Activated CD8-positive, alpha-beta T cell treated with anti-CD3 and anti-CD28 coated beads for 36 hours (primary cell): ENCODE measurements around the gene APRT. TPM values are rescaled to one million over a fixed set of nuclear protein-coding genes. Genes with fewer than 3 reads are reported as not detected.

Source experiments
- ATAC-seq: fragments of 200-7000 bp; cut with Tn5 transposase; one replicate; pipeline ENCODE4 v1.10.0; 2021; ENCODE audit warnings: mild to moderate bottlenecking, moderate library complexity
- CTCF ChIA-PET: fragments of 350-600 bp; sonication (Branson Sonifier 250); formaldehyde crosslinking; loops from one replicate; lab custom pipeline; 2021; ENCODE audit warnings: antibody characterized with exemption; lab: Charles Lee
- POLR2A ChIA-PET: fragments of 350-600 bp; sonication (Branson Sonifier 250); formaldehyde crosslinking; loops from one replicate; lab custom pipeline; 2021; ENCODE audit warnings: antibody characterized with exemption; lab: Charles Lee
- DNase-seq: peaks from one replicate; pipeline ENCODE4 v3.0.0-alpha.2; 2020
- H3K27ac Mint-ChIP-seq: one replicate; pipeline ENCODE4 v1.8.0; 2021; ENCODE audit warnings: mild to moderate bottlenecking, mixed read lengths
- H3K27me3 Mint-ChIP-seq: one replicate; pipeline ENCODE4 v1.8.0; 2021; ENCODE audit warnings: mixed read lengths
- H3K36me3 Mint-ChIP-seq: one replicate; pipeline ENCODE4 v1.8.0; 2021; ENCODE audit warnings: low read depth, mixed read lengths
- H3K4me1 Mint-ChIP-seq: one replicate; pipeline ENCODE4 v1.8.0; 2021; ENCODE audit warnings: low read depth, mixed read lengths
- H3K4me3 Mint-ChIP-seq: one replicate; pipeline ENCODE4 v1.8.0; 2021; ENCODE audit warnings: mild to moderate bottlenecking, moderate library complexity, mixed read lengths
- H3K9me3 Mint-ChIP-seq: one replicate; pipeline ENCODE4 v1.8.0; 2021; ENCODE audit warnings: mixed read lengths
- CTCF ChIP-seq: fragments of 200-600 bp; IDR thresholded peaks from one replicate; pipeline ENCODE4 v1.8.0; 2022; ENCODE audit warnings: antibody characterized with exemption, mild to moderate bottlenecking
- intact Hi-C: fragments of 100-400 bp; cut with micrococcal nuclease; formaldehyde crosslinking; loops from one replicate; pipeline ENCODE4 v1.10.0; 2022
- total RNA-seq, 2 experiments: library from RNA; stranded (reverse); gene quantifications; one replicate each; pipeline ENCODE4 v1.2.3, GENCODE V29; 2021

The APRT gene
- total RNA-seq, 2 experiments from 2014 or later: 236 to 240 TPM

GRCh38 chr16:88816736-88817535, 5.2 kb upstream of the APRT start:
- DNase-seq: no peak
- ChIA-PET POLR2A (interaction anchor here (1.1 kb wide), 1 partner anchor 41 kb away, joined by 3 read pairs; no protein-coding TSS in a partner anchor), CTCF (interaction anchor here (0.8 to 6.1 kb wide), 2 partner anchors 40 to 41 kb away, joined by 4 to 66 read pairs; partner anchors contain the start of genes GALNS and TRAPPC2L)
- no peak for ATAC-seq
- TF ChIP-seq CTCF: no peak
- Mint-ChIP-seq H3K27me3 (no peaks in the 10 kb centered on the region), H3K4me3 (no peak overlapping the region), H3K27ac (no peak overlapping the region), H3K36me3 (no peaks in the 10 kb centered on the region), H3K9me3 (no peaks in the 10 kb centered on the region), H3K4me1 (peaks cover 3% of the 10 kb centered on the region)
- intact Hi-C loops: no loop called here

DNA sequence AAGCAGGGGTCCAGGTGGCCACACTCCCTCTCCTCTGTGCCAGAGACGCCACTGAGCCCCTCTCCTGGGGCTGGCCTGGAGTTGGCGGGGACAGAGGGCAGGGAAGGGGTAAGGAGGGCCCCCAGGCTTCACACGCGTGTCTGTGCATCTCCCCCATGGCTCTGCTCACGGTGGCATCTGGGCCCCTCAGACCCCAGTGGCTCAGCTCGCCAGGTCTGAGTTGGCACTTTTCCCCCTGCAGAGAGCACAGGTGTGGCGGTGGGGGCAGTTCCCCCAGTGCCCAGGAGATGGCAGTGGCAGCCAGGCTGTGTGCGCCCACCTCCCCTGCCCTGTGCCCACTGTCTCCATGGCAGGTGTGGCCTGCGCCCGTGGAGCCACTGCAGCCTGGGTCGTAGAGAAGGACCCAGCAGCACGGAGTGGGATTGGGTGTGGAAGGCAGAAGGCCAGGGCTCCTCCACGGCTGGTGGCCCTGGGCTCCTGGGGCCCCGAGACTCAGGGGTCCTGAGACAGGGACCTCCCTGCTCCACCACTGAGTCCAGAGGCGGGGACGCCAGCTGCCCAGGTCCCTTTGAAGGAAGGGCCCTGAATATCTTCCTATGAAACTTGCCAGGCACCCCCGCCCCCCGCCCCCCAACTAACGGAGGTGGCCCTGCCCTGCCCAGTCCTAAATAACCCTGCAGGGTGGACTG, 4.3 kb upstream of the APRT start:
- peak; percentile 90 for TF ChIP-seq CTCF
- no peak overlapping the region for H3K27ac Mint-ChIP-seq
- ChIA-PET CTCF (interaction anchor here (0.7 to 6.1 kb wide), 5 partner anchors 11 to 351 kb away, joined by 3 to 66 read pairs (median 3); partner anchors contain the start of genes GALNS and TRAPPC2L), POLR2A (no interaction called here)
- peaks cover 4% of the 10 kb centered on the region for H3K4me1 Mint-ChIP-seq
- H3K4me3 Mint-ChIP-seq: no peak overlapping the region
- DNase-seq (peak; percentile 72), ATAC-seq (peak; percentile 32)
- no peaks in the 10 kb centered on the region for H3K9me3 Mint-ChIP-seq
- peaks cover under 1% of the 10 kb centered on the region for H3K36me3 Mint-ChIP-seq
- intact Hi-C loops: no loop called here
- no peaks in the 10 kb centered on the region for H3K27me3 Mint-ChIP-seq

DNA sequence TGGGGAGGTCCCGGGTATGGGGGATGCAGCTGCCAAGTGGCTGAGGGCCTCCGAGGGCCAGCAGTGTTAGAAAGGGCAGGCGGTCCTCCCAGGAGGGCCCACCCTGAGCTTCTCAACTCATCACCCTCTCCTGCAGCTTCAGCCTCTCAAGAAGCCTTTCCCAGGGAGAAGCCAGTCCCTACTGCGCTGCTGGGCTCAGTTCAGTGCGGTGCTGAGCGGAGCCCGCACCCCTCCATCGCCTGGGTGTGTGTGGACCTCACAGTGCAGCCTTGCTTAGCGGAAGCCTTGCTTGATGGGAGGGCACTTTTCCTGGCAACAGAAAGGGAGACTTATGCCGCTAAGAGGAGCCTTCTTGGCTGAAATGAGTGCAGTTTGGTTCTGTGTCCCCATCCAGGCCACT, 3.5 kb upstream of the APRT start:
- no peak for ATAC-seq
- ChIA-PET CTCF (interaction anchor here (0.7 to 6.1 kb wide), 6 partner anchors 12 to 401 kb away, joined by 3 to 66 read pairs (median 3); partner anchors contain the start of genes GALNS and TRAPPC2L), POLR2A (interaction anchor here (0.9 kb wide), 1 partner anchor 12 kb away, joined by 3 read pairs; no protein-coding TSS in a partner anchor)
- H3K4me3 Mint-ChIP-seq: no peak overlapping the region
- no peak for DNase-seq
- H3K36me3 Mint-ChIP-seq: peaks cover 9% of the 10 kb centered on the region
- H3K9me3 Mint-ChIP-seq: no peaks in the 10 kb centered on the region
- intact Hi-C loops: no loop called here
- peaks cover 4% of the 10 kb centered on the region for H3K4me1 Mint-ChIP-seq
- no peak for TF ChIP-seq CTCF
- H3K27me3 Mint-ChIP-seq: no peaks in the 10 kb centered on the region
- H3K27ac Mint-ChIP-seq: no peak overlapping the region

DNA sequence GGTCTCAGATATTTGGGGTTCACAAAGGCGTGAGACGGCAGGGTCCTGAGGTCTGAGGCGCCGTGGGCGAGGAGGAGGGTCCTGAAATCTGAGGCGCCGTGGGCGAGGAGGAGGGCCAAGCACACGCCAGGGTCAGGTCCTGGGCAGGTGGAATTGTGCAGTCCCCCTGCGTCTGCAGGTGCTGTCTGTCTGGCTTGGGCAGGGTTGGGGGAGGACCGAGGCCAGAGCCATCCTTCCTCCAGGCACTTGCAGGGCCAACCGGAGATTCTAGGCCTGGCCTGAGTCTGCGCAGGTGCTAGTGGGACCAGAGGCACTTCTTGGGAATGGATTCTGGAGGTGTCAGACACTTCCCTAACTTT, 2.4 kb upstream of the APRT start:
- peaks cover 12% of the 10 kb centered on the region for H3K4me1 Mint-ChIP-seq
- ATAC-seq: no peak
- POLR2A ChIA-PET: interaction anchor here (3.4 to 7.3 kb wide), 2 partner anchors 11 to 32 kb away, joined by 19 to 81 read pairs; partner anchors contain the start of genes CDT1 and PIEZO1
- H3K9me3 Mint-ChIP-seq: no peaks in the 10 kb centered on the region
- CTCF ChIA-PET: interaction anchor here (2.0 to 6.1 kb wide), 2 partner anchors 44 to 402 kb away, joined by 5 to 66 read pairs; partner anchors contain the start of genes GALNS and TRAPPC2L
- DNase-seq: no peak
- no peaks in the 10 kb centered on the region for H3K27me3 Mint-ChIP-seq
- TF ChIP-seq CTCF: no peak
- H3K4me3 Mint-ChIP-seq: peak overlapping the region; percentile 43
- no peak overlapping the region for H3K27ac Mint-ChIP-seq
- peaks cover 18% of the 10 kb centered on the region for H3K36me3 Mint-ChIP-seq
- intact Hi-C loops: no loop called here
